IMR-90 (cell line): ENCODE data around the gene C2orf68. TPM values are rescaled to one million over a fixed set of nuclear protein-coding genes. Genes with fewer than 3 reads are reported as not detected.

ENCODE experiments used
- ATAC-seq: fragments of 200-7000 bp; cut with Tn5 transposase; 2 replicates; pipeline ENCODE4 v1.9.1; 2020; ENCODE audit warnings: low read depth, mild to moderate bottlenecking, moderate library complexity
- BruUV-seq: library from RNA; stranded (reverse); fragments of 400-500 nt; replicated peaks from 2 replicates; lab custom pipeline; 2021; lab: Mats Ljungman, UMichigan
- CTCF ChIA-PET: fragments of 300-600 bp; formaldehyde crosslinking; extraction: SDS; loops from one replicate; lab custom pipeline; 2021; ENCODE audit warnings: antibody characterized with exemption; lab: Yijun Ruan, JAX
- POLR2A ChIA-PET: fragments of 300-600 bp; sonication (Branson Sonifier 250); formaldehyde crosslinking; loops from one replicate; lab custom pipeline; 2022; ENCODE audit warnings: antibody characterized with exemption; ENCODE audit not compliant: unreplicated experiment; lab: Charles Lee
- DNase-seq: peaks from one replicate; pipeline ENCODE4 v3.0.0; 2013
- H2AFZ ChIP-seq: replicated peaks from 2 replicates; pipeline ENCODE3; 2013; ENCODE audit warnings: low read length, mild to moderate bottlenecking; ENCODE audit not compliant: poor library complexity
- H2AK5ac ChIP-seq: 2 replicates; pipeline ENCODE4 v1.6.1; 2013; ENCODE audit warnings: low read depth, low read length, inconsistent platforms
- H2AK9ac ChIP-seq: replicated peaks from 2 replicates; pipeline ENCODE3; 2013; ENCODE audit warnings: mild to moderate bottlenecking, low read depth, low read length, moderate library complexity; ENCODE audit not compliant: poor library complexity
- H2BK120ac ChIP-seq: 2 replicates; pipeline ENCODE4 v1.6.1; 2013; ENCODE audit warnings: low read depth, low read length, inconsistent platforms
- H2BK15ac ChIP-seq: 3 replicates; pipeline ENCODE4 v1.6.1; 2013; ENCODE audit warnings: low read depth, low read length, inconsistent platforms
- H2BK20ac ChIP-seq: 2 replicates; pipeline ENCODE4 v1.6.1; 2013; ENCODE audit warnings: low read depth, mild to moderate bottlenecking, inconsistent platforms, low read length, moderate library complexity
- H2BK5ac ChIP-seq: 2 replicates; pipeline ENCODE4 v1.6.1; 2013; ENCODE audit warnings: mild to moderate bottlenecking, low read depth, low read length, inconsistent platforms; ENCODE audit not compliant: poor library complexity, severe bottlenecking
- H3K14ac ChIP-seq: replicated peaks from 2 replicates; pipeline ENCODE4 v1.6.1; 2013; ENCODE audit warnings: low read depth, low read length, inconsistent platforms
- H3K18ac ChIP-seq: 2 replicates; pipeline ENCODE4 v1.6.1; 2013; ENCODE audit warnings: low read depth, low read length, control low read depth
- H3K23ac ChIP-seq: 2 replicates; pipeline ENCODE4 v1.6.1; 2013; ENCODE audit warnings: low read depth, low read length, inconsistent platforms
- H3K27ac ChIP-seq: 2 replicates; pipeline ENCODE4 v1.5.1; 2013; ENCODE audit warnings: mild to moderate bottlenecking, control low read depth, low read length; ENCODE audit not compliant: insufficient read depth
- H3K27me3 ChIP-seq: 2 replicates; pipeline ENCODE4 v1.6.1; 2013; ENCODE audit warnings: low read length; ENCODE audit not compliant: control insufficient read depth, insufficient read depth
- H3K36me3 ChIP-seq: 2 replicates; pipeline ENCODE4 v1.6.1; 2013; ENCODE audit warnings: low read length, mixed read lengths; ENCODE audit not compliant: control insufficient read depth, insufficient read depth
- H3K4ac ChIP-seq: 2 replicates; pipeline ENCODE4 v1.6.1; 2013; ENCODE audit warnings: low read depth, low read length, inconsistent platforms
- H3K4me1 ChIP-seq: 2 replicates; pipeline ENCODE4 v1.6.1; 2013; ENCODE audit warnings: low read length, mixed read lengths; ENCODE audit not compliant: control insufficient read depth, insufficient read depth
- H3K4me2 ChIP-seq: 2 replicates; pipeline ENCODE4 v1.6.1; 2013; ENCODE audit warnings: low read depth, mild to moderate bottlenecking, control low read depth, low read length, moderate library complexity
- H3K4me3 ChIP-seq: 2 replicates; pipeline ENCODE4 v1.5.1; 2013; ENCODE audit warnings: low read depth, mild to moderate bottlenecking, control low read depth, low read length, moderate library complexity; ENCODE audit not compliant: insufficient read depth
- H3K56ac ChIP-seq: 2 replicates; pipeline ENCODE4 v1.6.1; 2013; ENCODE audit warnings: low read length, inconsistent platforms; ENCODE audit not compliant: insufficient read depth; ENCODE audit errors: extremely low read depth
- H3K79me1 ChIP-seq, 2 experiments: 2 replicates each; pipeline ENCODE4 v1.6.1; 2013; ENCODE audit warnings: low read length in 2 of 2, inconsistent platforms in 1 of 2, low read depth in 1 of 2
- H3K9ac ChIP-seq: 2 replicates; pipeline ENCODE4 v1.6.1; 2013; ENCODE audit warnings: low read depth, low read length, control low read depth
- H3K9me1 ChIP-seq: 2 replicates; pipeline ENCODE4 v1.6.1; 2013; ENCODE audit warnings: low read length, inconsistent platforms; ENCODE audit not compliant: insufficient read depth
- H3K9me3 ChIP-seq: 2 replicates; pipeline ENCODE4 v1.6.1; 2013; ENCODE audit warnings: low read length; ENCODE audit not compliant: control insufficient read depth, insufficient read depth
- H4K20me1 ChIP-seq: 2 replicates; pipeline ENCODE4 v1.6.1; 2013; ENCODE audit warnings: low read length, inconsistent platforms; ENCODE audit not compliant: insufficient read depth
- H4K5ac ChIP-seq: 2 replicates; pipeline ENCODE4 v1.6.1; 2013; ENCODE audit warnings: mild to moderate bottlenecking, low read depth, low read length, control low read depth
- H4K8ac ChIP-seq, 2 experiments: 2 replicates each; pipeline ENCODE4 v1.6.1; 2013; ENCODE audit warnings: low read depth in 2 of 2, low read length in 2 of 2, control low read depth in 1 of 2, inconsistent platforms in 1 of 2
- H4K91ac ChIP-seq: 2 replicates; pipeline ENCODE4 v1.6.1; 2013; ENCODE audit warnings: low read depth, low read length, inconsistent platforms; ENCODE audit not compliant: insufficient read depth
- CEBPB ChIP-seq: IDR thresholded peaks from 2 replicates; pipeline ENCODE4 v1.6.1; 2012; ENCODE audit warnings: low read depth, low read length, improper control_type of control experiment
- ELK1 ChIP-seq: fragments of 150-350 bp; IDR thresholded peaks from 2 replicates; pipeline ENCODE4 v1.6.1; 2016; ENCODE audit warnings: low read depth, mild to moderate bottlenecking, low read length, moderate library complexity, borderline replicate concordance
- FOS ChIP-seq: fragments of 150-350 bp; IDR thresholded peaks from 2 replicates; pipeline ENCODE4 v1.6.1; 2016; ENCODE audit warnings: low read depth, low read length
- MAZ ChIP-seq: IDR thresholded peaks from 2 replicates; pipeline ENCODE4 v1.6.1; 2012; ENCODE audit warnings: low read depth, mild to moderate bottlenecking, low read length, improper control_type of control experiment, moderate library complexity, borderline replicate concordance
- RAD21 ChIP-seq: IDR thresholded peaks from 2 replicates; pipeline ENCODE4 v1.6.1; 2012; ENCODE audit warnings: low read length, improper control_type of control experiment
- RFX5 ChIP-seq: IDR thresholded peaks from 2 replicates; pipeline ENCODE4 v1.8.0; 2012; ENCODE audit warnings: low read depth, mild to moderate bottlenecking, low read length, moderate library complexity
- WGBS, 2 experiments: methylation state at CpG; one replicate each; pipeline versions ENCODE4 v1.1.5 to v1.1.7; 2013; ENCODE audit warnings: missing lambda C conversion rate in 2 of 2; ENCODE audit not compliant: insufficient read length in 1 of 2; ENCODE audit errors: extremely low coverage in 2 of 2; 5-methylcytosine and 5-hydroxymethylcytosine counted together
- dilution Hi-C: fragments of 300-500 bp; cut with HindIII; formaldehyde crosslinking; loops from one replicate; pipeline ENCODE4 v1.14.3; 2018; ENCODE audit warnings: low sequenced_read_pairs; ENCODE audit not compliant: unreplicated experiment
- in situ Hi-C: fragments of 300-500 bp; cut with MboI; formaldehyde crosslinking; loops from 3 replicates; pipeline ENCODE4 v1.14.3; 2019; ENCODE audit warnings: low sequenced_read_pairs, inconsistent platforms, mixed read lengths
- intact Hi-C: fragments of 100-400 bp; cut with micrococcal nuclease; formaldehyde crosslinking; loops from 2 replicates; pipeline ENCODE4 v1.10.0; 2022
- polyA plus RNA-seq, 3 experiments: library from polyadenylated mRNA; depleted of rRNA; stranded (reverse); fragments of >200 nt; gene quantifications; 2 replicates each; pipeline ENCODE4 v1.2.3, GENCODE V29; 2012; ENCODE audit warnings: low replicate concordance in 1 of 3
- total RNA-seq: library from RNA; depleted of rRNA; stranded (reverse); fragments of >200 nt; gene quantifications from 2 replicates; pipeline ENCODE4 v1.2.3, GENCODE V29; 2012

C2orf68 gene
- total and polyA plus RNA-seq, 2 of the 4 experiments (the other 2 are of a cell fraction), result 6.8 to 10.1 TPM

- Histone ChIP-seq H2BK20ac (peak overlapping the region; percentile 78), H3K27ac (peak overlapping the region; percentile 93), H3K4me3 (no peak overlapping the region), H3K56ac (peak overlapping the region; percentile 10; the same call in 1 of the 2 replicates), H3K36me3 (peaks cover 38% of the 10 kb centered on the region), H4K8ac (peak overlapping the region; percentile 67 to 82; a peak in 3 of 4 replicates), H2AK5ac (peak overlapping the region; percentile 96), H2BK120ac (peak overlapping the region; percentile 93), H3K9ac (no peak overlapping the region), H2BK15ac (peak overlapping the region; percentile 96; the same call in 2 of the 3 replicates), H2BK5ac (peak overlapping the region; percentile 87), H4K5ac (peak overlapping the region; percentile 87), H3K23ac (peak overlapping the region; percentile 38; the same call in 1 of the 2 replicates), H3K4me2 (no peak overlapping the region), H3K14ac (peak overlapping the region; percentile 64), H3K18ac (peak overlapping the region; percentile 95), H3K4me1 (peaks cover 28% of the 10 kb centered on the region), H4K20me1 (peaks cover 14% of the 10 kb centered on the region), H3K9me1 (peaks cover 22% of the 10 kb centered on the region), H2AK9ac (no peak overlapping the region), H3K4ac (peak overlapping the region; percentile 95), H3K79me1 (peaks cover 8 to 19% of the 10 kb centered on the region in 2 experiments; a peak in 3 of 4 replicates), H2AFZ (no peak overlapping the region), H3K9me3 (no peaks in the 10 kb centered on the region), H3K27me3 (no peaks in the 10 kb centered on the region), H4K91ac (peak overlapping the region; percentile 93)
- DNase-seq (no peak), ATAC-seq (no peak)
- POLR2A ChIA-PET, result interaction anchor here (1.3 kb wide), 1 partner anchor 111 kb away, joined by 3 read pairs; no protein-coding TSS in a partner anchor
- no peak for TF ChIP-seq RAD21
- no peak for TF ChIP-seq ELK1
- TF ChIP-seq CEBPB, result no peak
- no peak for TF ChIP-seq RFX5
- TF ChIP-seq MAZ, result no peak
- no peak for TF ChIP-seq FOS
- WGBS, 2 experiments, result 100% methylated on average over 1 of the region's 4 CpGs; no CpG with 5 or more reads in 1 of the 2 experiments
- CTCF ChIA-PET, result interaction anchor here (1.2 to 3.9 kb wide), 3 partner anchors 9 to 78 kb away, joined by 3 to 31 read pairs (median 8); no protein-coding TSS in a partner anchor
- dilution Hi-C loops (no loop called here), intact Hi-C loops (no loop called here), in situ Hi-C loops (no loop called here)
- no TSS peak for BruUV-seq
Observed at GRCh38 chr2:85650456-85650855, 38.6 kb upstream of the C2orf68 start.
